PC-9 (cell line): ENCODE measurements around the gene RNF4.

Experiments
- EZH2 ChIP-seq: fragments of 200-600 bp; sonication (generic); IDR thresholded peaks from 2 replicates; pipeline ENCODE4 v1.8.0; 2017; ENCODE audit warnings: antibody characterized with exemption, low read depth
- TF ChIP-seq, protein P1 (sequence below): fragments of 200-600 bp; sonication (generic); conservative IDR thresholded peaks from 2 replicates; pipeline ENCODE4 v1.6.1; 2017; ENCODE audit warnings: mixed run types, antibody characterized with exemption, mild to moderate bottlenecking, moderate library complexity

DNA sequence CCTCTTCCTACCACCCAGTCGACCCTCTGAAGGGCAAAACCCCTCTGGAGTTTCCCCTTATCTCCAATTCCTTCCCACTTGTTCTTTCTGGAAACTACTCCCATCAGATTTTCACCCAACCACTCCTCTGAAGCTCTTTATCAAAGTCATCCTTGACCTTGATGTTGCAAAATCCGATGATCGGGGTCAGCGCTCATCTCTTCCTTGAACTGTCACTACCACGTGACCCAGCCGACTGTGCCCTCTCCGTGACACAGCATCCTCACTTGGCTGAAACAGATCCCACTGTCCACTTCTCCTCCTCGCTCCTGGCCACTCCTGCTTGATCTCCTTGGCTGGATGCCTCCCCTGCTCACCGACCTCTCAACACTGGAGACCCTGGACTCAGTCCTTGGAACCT lies 49.1 kb upstream of the RNF4 start:
- TF ChIP-seq, protein P1, sequence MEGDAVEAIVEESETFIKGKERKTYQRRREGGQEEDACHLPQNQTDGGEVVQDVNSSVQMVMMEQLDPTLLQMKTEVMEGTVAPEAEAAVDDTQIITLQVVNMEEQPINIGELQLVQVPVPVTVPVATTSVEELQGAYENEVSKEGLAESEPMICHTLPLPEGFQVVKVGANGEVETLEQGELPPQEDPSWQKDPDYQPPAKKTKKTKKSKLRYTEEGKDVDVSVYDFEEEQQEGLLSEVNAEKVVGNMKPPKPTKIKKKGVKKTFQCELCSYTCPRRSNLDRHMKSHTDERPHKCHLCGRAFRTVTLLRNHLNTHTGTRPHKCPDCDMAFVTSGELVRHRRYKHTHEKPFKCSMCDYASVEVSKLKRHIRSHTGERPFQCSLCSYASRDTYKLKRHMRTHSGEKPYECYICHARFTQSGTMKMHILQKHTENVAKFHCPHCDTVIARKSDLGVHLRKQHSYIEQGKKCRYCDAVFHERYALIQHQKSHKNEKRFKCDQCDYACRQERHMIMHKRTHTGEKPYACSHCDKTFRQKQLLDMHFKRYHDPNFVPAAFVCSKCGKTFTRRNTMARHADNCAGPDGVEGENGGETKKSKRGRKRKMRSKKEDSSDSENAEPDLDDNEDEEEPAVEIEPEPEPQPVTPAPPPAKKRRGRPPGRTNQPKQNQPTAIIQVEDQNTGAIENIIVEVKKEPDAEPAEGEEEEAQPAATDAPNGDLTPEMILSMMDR, result no peak
- no peak for TF ChIP-seq EZH2
